Stomach (tissue), 9 donors: Measurements from ENCODE around the gene APEX1. TPM values are rescaled to one million over a fixed set of nuclear protein-coding genes. Genes with fewer than 3 reads are reported as not detected.

Experiments
- DNase-seq, 2 donors: peaks; one replicate each; pipeline versions ENCODE4 v3.0.0 to v3.0.0-alpha.2; 2013 to 2019
- H3K27ac ChIP-seq, 5 donors: fragments of 200-600 bp in 4 of 5; sonication (generic) in 4 of 5; one replicate each; pipeline ENCODE4 v1.5.1; 2013 to 2019; ENCODE audit warnings: mild to moderate bottlenecking in 1 of 5, moderate library complexity in 1 of 5
- H3K27me3 ChIP-seq, 3 donors: fragments of 200-600 bp; sonication (generic); one replicate each; pipeline ENCODE4 v1.5.1; 2017 to 2019; ENCODE audit warnings: mixed run types in 1 of 3
- H3K36me3 ChIP-seq, 4 donors: fragments of 200-600 bp; sonication (generic); 1 replicate in 3 of 4; 2 replicates in 1 of 4; pipeline ENCODE4 v1.5.1; 2016 to 2019
- H3K4me1 ChIP-seq, 4 donors: fragments of 200-600 bp; sonication (generic); one replicate each; pipeline ENCODE4 v1.5.1; 2016 to 2019
- H3K4me3 ChIP-seq, 4 donors: fragments of 200-600 bp; sonication (generic) in 3 of 4; one replicate each; pipeline ENCODE4 v1.5.1; 2016 to 2019; ENCODE audit warnings: mild to moderate bottlenecking in 1 of 4
- H3K9me3 ChIP-seq, 4 donors: fragments of 200-600 bp; sonication (generic); one replicate each; pipeline ENCODE4 v1.5.1; 2016 to 2019
- EP300 ChIP-seq: sonication (generic); formaldehyde crosslinking; IDR thresholded peaks from one replicate; pipeline ENCODE4 v1.6.1; 2017; ENCODE audit warnings: antibody characterized with exemption
- POLR2A ChIP-seq, 4 donors: fragments of 450-650 bp; IDR thresholded peaks; one replicate each; pipeline ENCODE4 v1.6.1; 2016; ENCODE audit warnings: antibody characterized with exemption in 4 of 4, control low read depth in 2 of 4, mild to moderate bottlenecking in 1 of 4, moderate library complexity in 1 of 4
- POLR2AphosphoS5 ChIP-seq, 3 donors: sonication (generic); formaldehyde crosslinking; IDR thresholded peaks; one replicate each; pipeline ENCODE4 v1.6.1; 2016; ENCODE audit warnings: antibody characterized with exemption in 3 of 3
- WGBS, 5 donors: extraction: QIAGEN DNeasy Blood & Tissue Kit in 3 of 5; methylation state at CpG; one replicate each; pipeline versions ENCODE4 v1.1.5 to v1.1.7; 2013 to 2018; 5-methylcytosine and 5-hydroxymethylcytosine counted together
- intact Hi-C: fragments of 100-400 bp; cut with DNase I; formaldehyde crosslinking; loops from one replicate; pipeline ENCODE4 v1.15.1; 2023; ENCODE audit warnings: low total_unique reads
- polyA plus RNA-seq, 3 donors: library from polyadenylated mRNA; stranded (reverse); fragments of 200-250 nt; gene quantifications; one replicate each; pipeline ENCODE4 v1.2.3, GENCODE V29; 2013
- total RNA-seq, 5 donors: library from RNA; depleted of rRNA; stranded (reverse); fragments of >200 nt; gene quantifications; one replicate each; pipeline versions ENCODE4 v1.1.0 to v1.2.3, GENCODE V29; 2014 to 2016
- TF ChIP-seq, protein P1 (sequence below), 7 experiments: fragments of 450-650 bp in 4 of 7; fragments of 200-600 bp in 3 of 7; sonication (generic) in 3 of 7; IDR thresholded peaks; one replicate each; pipeline ENCODE4 v1.5.1; 2016 to 2019; ENCODE audit warnings: antibody characterized with exemption in 7 of 7, control low read depth in 2 of 7, mild to moderate bottlenecking in 1 of 7
- donor health status: healthy with polysubstance abuse.
- donor health status: Bipolar disorder and iron deficiency.
- donor health status: healthy.

The APEX1 gene
- total and polyA plus RNA-seq, 8 donors: 70.1 to 219 (median 137) TPM

DNA sequence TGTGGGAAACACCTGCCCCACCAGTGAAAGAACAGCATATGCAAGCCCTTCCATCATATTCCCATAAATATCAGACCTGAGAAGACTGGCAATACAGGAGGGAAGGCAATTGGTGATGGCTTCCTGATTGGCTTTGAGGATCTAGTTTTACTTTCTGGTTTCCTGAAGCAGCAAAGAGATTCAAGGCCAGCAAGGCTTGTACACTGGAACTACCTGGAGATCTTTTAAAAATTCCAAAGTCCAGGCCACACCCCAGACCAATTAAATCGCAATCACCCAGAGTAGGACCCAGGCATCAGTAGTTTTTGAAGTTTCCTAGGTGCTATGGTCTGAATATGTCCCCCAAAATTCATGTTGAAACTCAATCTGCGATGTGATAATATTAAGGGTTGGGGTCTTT lies 38.8 kb upstream of the APEX1 start:
- H3K27me3 ChIP-seq: no peaks in the 10 kb centered on the region
- 67 to 77% (median 74%) methylated on average over 2 of the region's 2 CpGs for WGBS, 5 donors
- H3K27ac ChIP-seq: peak overlapping the region; percentile 58 to 79 (median 72)
- no peaks in the 10 kb centered on the region for H3K9me3 ChIP-seq
- no peak overlapping the region for H3K4me3 ChIP-seq
- H3K4me1 ChIP-seq: peaks cover 31 to 60% (median 36%) of the 10 kb centered on the region in 4 donors
- peak in 1 of 2 donors; percentile 46 for DNase-seq
- TF ChIP-seq EP300 (no peak), POLR2A (IDR thresholded peaks at IDR 0.05) (no peak), POLR2AphosphoS5 (IDR thresholded peaks at IDR 0.05) (no peak)
- TF ChIP-seq, protein P1, sequence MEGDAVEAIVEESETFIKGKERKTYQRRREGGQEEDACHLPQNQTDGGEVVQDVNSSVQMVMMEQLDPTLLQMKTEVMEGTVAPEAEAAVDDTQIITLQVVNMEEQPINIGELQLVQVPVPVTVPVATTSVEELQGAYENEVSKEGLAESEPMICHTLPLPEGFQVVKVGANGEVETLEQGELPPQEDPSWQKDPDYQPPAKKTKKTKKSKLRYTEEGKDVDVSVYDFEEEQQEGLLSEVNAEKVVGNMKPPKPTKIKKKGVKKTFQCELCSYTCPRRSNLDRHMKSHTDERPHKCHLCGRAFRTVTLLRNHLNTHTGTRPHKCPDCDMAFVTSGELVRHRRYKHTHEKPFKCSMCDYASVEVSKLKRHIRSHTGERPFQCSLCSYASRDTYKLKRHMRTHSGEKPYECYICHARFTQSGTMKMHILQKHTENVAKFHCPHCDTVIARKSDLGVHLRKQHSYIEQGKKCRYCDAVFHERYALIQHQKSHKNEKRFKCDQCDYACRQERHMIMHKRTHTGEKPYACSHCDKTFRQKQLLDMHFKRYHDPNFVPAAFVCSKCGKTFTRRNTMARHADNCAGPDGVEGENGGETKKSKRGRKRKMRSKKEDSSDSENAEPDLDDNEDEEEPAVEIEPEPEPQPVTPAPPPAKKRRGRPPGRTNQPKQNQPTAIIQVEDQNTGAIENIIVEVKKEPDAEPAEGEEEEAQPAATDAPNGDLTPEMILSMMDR (IDR thresholded peaks at IDR 0.05): no peak
- intact Hi-C loops: loop anchor here (10.0 kb wide), 1 partner anchor 59 kb away; no protein-coding TSS in a partner anchor
- H3K36me3 ChIP-seq: no peaks in the 10 kb centered on the region

DNA sequence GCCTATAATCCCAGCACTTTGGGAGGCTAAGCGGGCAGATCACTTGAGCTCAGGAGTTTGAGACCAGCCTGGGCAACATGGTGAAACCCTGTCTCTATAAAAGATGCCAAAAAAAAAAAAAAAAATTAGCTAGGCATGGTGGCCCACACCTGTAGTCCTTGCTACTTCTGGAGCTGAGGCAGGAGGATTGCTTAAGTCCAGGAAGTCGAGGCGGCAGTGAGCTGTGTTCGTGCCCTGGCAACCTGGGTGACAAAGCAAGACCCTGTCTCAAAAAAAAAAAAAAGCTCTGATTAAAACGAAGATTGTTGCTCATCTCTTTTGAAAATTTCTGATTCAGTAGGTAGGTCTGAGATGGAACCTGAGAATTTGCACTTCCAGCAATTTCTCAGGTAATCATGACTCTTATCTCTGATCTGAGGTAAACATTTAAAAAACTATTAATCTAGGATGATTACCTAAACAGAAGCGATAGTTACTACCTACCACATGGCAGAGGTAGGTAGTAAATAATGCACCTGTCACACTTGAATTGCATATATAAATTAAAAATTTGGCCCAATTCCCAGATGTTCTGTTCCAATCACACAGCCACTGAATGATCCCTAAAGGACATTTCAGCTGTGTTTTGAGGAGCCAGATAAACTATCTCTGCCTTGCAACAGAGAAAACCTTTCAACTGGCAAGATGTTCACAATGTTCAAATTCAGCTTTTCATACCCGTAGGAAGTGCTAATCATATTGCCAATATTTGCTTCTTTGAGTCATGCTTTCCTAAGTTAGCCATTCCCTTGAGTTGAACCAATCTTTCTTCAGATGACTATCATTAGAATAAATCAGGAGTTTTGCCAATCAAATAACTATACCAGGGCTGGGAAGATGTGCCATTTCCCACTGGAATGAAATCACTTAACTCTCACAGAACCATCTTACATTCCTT lies 37.5 kb upstream of the APEX1 start:
- H3K27ac ChIP-seq: peak overlapping the region; percentile 15 to 79 (median 72)
- peak in 1 of 2 donors; percentile 41 for DNase-seq
- no peaks in the 10 kb centered on the region for H3K36me3 ChIP-seq
- peaks cover 25 to 47% (median 27%) of the 10 kb centered on the region in 4 donors for H3K4me1 ChIP-seq
- TF ChIP-seq EP300 (no peak), POLR2AphosphoS5 (IDR thresholded peaks at IDR 0.05) (peak in 2 of 3 donors; percentile 60 to 61)
- intact Hi-C loops: loop anchor here (10.0 kb wide), 1 partner anchor 57 kb away; no protein-coding TSS in a partner anchor
- no peak overlapping the region for H3K4me3 ChIP-seq
- no peaks in the 10 kb centered on the region for H3K9me3 ChIP-seq
- H3K27me3 ChIP-seq: no peaks in the 10 kb centered on the region
- WGBS, 5 donors: 34 to 59% (median 45%) methylated on average over 7 of the region's 7 CpGs

DNA sequence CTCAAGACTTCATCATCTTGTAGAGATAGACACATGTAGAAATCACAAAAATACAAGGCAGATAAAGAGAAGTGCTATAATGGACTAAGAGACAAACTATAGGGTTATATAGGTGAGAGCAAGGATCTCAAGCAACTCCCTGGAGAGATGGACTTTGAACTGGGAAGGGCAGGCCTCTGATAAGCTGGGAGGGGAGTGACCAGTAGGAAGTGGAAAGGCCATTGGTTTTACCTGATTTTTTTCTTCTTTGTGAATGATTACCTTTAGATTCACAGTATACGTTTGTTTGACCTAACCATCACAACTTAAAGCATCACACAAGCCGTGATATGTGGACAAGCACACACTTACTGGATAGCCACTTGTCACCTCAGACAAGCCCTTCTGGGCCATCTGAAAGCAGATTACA lies 36.5 kb upstream of the APEX1 start:
- no peak overlapping the region for H3K4me3 ChIP-seq
- H3K27me3 ChIP-seq: no peaks in the 10 kb centered on the region
- H3K9me3 ChIP-seq: no peaks in the 10 kb centered on the region
- TF ChIP-seq POLR2AphosphoS5 (IDR thresholded peaks at IDR 0.05): peak in 1 of 3 donors; percentile 53
- TF ChIP-seq, protein P1 (IDR thresholded peaks at IDR 0.05): no peak
- peaks cover 25 to 47% (median 27%) of the 10 kb centered on the region in 4 donors for H3K4me1 ChIP-seq
- peak; percentile 35 to 90 for DNase-seq
- H3K27ac ChIP-seq: peak overlapping the region; percentile 54 to 79 (median 73)
- WGBS, 5 donors: 28 to 60% (median 46%) methylated on average over 2 of the region's 2 CpGs
- no peaks in the 10 kb centered on the region for H3K36me3 ChIP-seq
- intact Hi-C loops: loop anchor here (10.0 kb wide), 1 partner anchor 56 kb away; no protein-coding TSS in a partner anchor

- Histone ChIP-seq H3K4me3 (no peak overlapping the region), H3K27ac (peak overlapping the region; percentile 54 to 79 (median 73)), H3K4me1 (peaks cover 17 to 39% (median 19%) of the 10 kb centered on the region in 4 donors), H3K27me3 (no peaks in the 10 kb centered on the region), H3K9me3 (no peaks in the 10 kb centered on the region), H3K36me3 (no peaks in the 10 kb centered on the region)
- DNase-seq: peak in 1 of 2 donors; percentile 25
- intact Hi-C loops: loop anchor here (10.0 kb wide), 1 partner anchor 55 kb away; no protein-coding TSS in a partner anchor
- WGBS, 5 donors: 61 to 93% (median 71%) methylated on average over 1 of the region's 1 CpG
- TF ChIP-seq POLR2A (IDR thresholded peaks at IDR 0.05) (no peak), POLR2AphosphoS5 (IDR thresholded peaks at IDR 0.05) (no peak), EP300 (no peak)
- TF ChIP-seq, protein P1 (IDR thresholded peaks at IDR 0.05): no peak
Observed at GRCh38 chr14:20419419-20419818, 35.6 kb upstream of the APEX1 start.
